HG02610 (cell line): ENCODE results near the gene KRTAP6-2.

Experiments used
- ATAC-seq: cut with Tn5 transposase; IDR thresholded peaks from one replicate; pipeline ENCODE4 v1.9.1; 2021; ENCODE audit warnings: mild to moderate bottlenecking, moderate library complexity; ENCODE audit not compliant: unreplicated experiment

Gene KRTAP6-2

GRCh38 chr21:30577766-30578165 is 20.9 kb downstream of the KRTAP6-2 start:
- ATAC-seq, result no peak

GRCh38 chr21:30567617-30568016 is 31.1 kb downstream of the KRTAP6-2 start:
- no peak for ATAC-seq

GRCh38 chr21:30563630-30564029 is 35.1 kb downstream of the KRTAP6-2 start:
- ATAC-seq, result no peak

- no peak for ATAC-seq
Observed at GRCh38 chr21:30563072-30563471, 35.6 kb downstream of the KRTAP6-2 start.

GRCh38 chr21:30561957-30562356 is 36.7 kb downstream of the KRTAP6-2 start:
- no peak for ATAC-seq

- ATAC-seq, result no peak
Observed at GRCh38 chr21:30561264-30561895, 37.3 kb downstream of the KRTAP6-2 start, which contains the start of gene KRTAP19-7. TSS of gene KRTAP19-7 (minus strand) at chr21:30561314. CDS start at chr21:30561289, 25 bp downstream.

GRCh38 chr21:30555095-30555494 is 43.6 kb downstream of the KRTAP6-2 start:
- ATAC-seq, result no peak

- no peak for ATAC-seq
Observed at GRCh38 chr21:30552782-30553181, 45.9 kb downstream of the KRTAP6-2 start.
